ENCODE results near the gene TMPRSS2.

Gene TMPRSS2

DNA sequence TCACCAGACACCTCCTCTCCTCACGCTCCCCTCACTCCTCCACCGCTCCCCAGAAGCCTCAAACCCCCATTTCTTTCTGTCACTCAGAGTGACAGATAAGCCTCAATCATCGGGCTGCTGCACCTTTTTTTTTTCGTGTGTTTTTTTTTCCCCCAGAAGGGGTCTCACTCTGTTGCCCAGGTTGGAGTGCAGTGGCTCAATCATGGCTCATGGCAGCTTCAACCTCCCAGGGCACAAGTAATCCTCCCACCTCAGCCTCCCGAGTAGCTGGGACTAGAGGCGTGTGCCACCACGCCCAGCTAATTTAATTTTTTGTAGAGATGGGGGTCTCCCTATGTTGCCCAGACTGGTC lies 1.2 kb upstream of the TMPRSS2 start:
- no peak for DNase-seq

DNA sequence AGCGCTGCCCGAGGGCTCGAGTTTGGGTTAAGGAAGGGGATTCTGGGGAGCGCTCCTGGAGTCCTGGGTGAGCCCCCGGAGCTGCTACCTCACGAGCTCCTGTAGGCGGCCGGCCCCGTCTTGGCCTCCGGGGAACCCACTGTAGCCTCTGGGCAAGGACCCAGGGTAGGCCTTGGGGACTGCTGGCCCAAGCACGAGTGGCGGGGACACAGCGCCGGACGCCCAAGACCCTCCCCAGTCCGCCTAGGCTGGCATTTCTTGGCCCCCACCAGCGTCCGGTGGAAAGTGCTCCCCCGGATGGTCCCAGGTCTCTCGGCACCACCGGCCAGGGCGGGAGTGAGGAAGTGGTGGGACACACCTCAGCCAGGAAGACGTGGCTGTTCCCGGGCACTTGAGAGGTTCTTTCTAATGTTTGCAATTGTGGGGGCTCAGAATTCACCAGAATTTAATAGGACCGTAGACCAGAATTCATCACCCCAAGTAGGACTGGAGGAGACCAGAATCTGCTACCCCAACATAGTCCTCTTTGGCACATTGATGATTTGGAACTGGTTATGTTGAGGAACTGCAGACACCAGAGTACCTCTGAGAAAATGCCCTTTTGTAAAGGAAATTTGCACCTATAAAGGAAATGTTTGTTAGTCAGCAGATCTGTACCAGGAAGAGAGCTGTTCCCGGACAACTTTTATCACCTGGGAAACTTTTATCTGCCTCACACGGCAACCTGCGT lies 622 bp upstream of the TMPRSS2 start:
- no peak for DNase-seq

DNA sequence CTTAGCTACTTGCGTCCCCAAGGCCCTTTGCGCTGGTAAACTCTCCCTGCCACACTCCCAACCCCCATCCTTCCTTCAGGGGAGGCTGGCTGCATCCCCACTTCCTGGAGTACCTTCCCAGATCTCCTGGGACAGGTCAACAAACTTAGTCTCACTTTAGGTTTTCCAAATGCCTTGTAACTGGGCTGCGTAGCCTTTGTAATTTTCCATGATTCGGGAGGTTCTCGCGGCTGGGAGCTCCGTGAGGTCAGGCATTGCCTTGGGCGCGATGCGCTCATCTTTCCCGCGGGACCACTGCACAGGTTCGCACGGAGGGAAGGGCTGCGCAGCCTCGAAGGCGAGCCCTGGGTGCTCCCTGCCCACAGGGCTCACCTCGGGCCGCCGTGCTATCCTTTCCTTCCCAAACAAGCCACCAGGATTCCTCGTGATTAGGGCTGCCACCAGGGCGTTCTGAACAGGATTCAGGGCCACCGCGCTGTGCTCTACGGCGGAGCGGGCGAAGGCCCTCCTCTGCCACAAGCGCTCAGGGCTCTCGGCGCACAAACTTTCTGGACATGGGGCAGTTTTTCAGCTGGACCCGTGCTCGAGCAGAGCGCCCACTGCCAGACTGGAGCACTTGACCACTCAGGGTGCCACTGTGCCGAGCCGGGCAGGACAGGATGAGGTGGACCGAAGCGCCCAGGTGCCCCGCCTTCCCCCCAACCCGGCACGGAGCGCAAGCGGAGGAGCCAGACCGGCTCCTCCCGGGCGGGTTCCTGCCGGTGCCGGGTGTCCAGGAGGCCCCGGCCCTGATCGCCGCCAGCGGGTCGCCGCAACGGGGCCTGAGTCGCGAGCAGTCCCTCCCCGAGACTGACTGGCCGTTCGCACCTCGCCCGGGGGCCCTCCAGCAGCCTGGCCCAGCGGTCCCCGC lies 1.1 kb downstream of the TMPRSS2 start:
- DNase-seq, result peak; percentile 7

DNA sequence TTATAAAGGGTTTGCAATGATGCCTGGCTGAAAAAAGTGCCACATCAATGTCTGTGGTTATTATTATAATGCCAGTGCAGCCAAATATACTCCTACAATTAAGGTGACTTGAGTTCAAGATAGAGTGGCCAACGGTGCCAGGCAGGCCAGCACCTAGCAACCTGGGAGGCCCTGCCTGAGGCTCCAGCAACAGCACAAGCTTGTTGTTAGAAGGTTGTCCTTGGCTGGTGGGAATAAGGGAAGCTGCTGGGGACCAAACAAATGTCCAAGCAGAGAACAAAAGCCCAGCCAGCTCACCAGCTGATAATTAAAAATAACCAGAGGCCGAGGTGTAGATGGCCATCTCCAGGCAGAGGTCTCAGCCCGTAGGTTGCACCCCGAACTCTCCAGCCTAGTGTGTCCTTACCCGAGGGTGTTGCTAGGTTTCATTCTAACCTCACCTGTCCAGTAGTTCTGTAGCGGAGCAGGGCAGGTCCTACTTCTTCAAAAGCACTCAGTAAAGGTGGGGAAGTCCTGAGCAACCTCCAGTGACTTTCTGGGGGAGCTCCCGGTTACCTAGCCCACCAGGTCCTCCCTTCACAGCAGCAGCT lies 1.9 kb downstream of the TMPRSS2 start:
- no peak for DNase-seq

DNA sequence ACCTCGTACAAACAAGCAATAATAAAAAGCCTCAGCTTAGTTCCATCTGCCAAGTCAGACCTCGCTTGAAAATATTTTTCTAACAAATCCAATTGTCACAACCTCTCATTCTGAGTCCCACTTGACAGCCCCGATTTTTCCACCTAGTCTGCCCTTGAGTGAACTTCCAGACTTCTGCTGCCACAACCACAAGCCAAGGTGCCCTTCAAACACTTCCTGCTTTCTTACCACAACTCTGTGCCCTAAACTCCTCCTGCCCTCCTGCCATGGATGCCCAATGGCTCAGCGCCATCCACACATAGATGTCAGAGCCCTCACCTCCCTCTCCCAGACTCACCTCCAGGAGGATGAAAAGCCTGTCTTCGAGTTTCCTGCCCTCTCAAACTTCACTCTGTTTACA lies 3.9 kb downstream of the TMPRSS2 start:
- no peak for DNase-seq

DNA sequence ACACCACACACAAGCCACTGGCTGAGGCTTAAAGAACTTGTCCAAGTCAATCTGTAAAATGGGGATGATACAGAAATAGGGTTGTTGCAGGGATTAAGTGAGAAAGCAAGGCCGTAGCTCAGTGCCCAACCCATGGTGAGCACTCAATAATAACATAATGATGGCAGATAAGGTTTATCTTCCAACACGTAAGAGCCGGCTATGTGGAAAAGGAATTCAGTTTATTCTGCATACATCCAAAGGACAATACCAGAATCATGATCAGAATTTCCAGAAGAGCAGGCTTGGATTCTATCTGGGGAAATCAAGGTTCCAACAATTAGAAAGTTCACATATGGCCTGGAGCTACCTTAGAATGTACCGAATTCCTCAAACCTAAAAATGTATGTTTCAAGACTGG lies 4.6 kb downstream of the TMPRSS2 start:
- DNase-seq, result no peak

DNA sequence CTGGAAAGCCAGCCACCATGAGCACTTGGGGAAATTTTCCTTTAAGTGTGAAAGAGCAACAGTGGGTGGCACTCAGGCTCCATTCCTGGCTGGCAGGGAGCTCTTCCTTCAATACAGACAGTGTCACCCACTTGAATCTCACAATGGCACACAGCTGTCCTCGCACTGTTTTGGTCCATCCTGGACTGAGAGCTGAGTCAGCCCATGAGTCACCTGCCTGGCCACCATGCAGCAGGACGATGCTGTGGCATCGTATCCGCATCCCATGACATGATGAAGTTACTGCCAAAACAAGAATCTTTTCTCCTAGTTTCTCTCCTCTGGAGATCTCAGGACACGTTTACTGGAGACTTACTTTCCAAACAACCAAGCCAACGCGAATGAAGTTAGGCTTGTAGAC lies 6.0 kb downstream of the TMPRSS2 start:
- no peak for DNase-seq

DNA sequence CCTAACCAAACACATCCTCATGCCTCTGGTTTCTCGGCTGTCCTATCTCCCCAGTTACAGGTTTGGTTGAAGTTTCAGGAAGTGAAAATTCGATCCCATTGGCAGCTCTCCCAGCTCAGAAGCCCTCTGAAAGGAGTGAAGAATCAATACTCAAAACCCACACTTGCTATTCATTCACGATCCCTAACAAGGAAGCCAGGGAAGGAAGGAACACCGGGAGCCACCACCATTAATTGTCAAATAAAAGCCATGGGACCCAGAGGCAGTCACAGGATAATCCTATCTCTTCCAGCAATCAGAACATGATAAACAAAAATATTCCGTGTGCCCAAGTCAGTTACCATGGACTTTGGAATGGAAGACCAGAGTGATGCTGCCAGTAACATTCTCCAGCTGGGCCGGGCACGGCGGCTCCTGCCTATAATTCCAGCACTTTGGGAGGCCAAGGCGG lies 7.0 kb downstream of the TMPRSS2 start:
- no peak for DNase-seq

DNA sequence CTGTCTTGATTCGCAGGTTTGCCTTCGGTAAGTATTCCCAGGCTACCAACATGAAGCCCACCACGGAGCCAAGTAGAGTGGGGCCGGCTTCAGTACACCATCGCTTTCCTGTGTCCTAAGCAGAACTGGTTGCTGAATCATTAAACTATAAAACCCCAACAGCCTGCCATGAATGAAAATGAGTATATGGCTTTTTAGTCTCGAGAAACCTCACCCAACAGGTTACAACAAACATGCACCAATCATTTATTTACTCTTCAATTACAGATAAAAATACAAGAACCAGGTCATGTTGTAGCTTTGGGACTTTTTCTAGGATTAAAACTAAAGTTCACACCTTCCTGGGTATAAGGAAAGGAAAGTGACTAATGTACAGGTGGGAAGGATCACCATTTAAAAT lies 7.6 kb downstream of the TMPRSS2 start:
- DNase-seq, result no peak

DNA sequence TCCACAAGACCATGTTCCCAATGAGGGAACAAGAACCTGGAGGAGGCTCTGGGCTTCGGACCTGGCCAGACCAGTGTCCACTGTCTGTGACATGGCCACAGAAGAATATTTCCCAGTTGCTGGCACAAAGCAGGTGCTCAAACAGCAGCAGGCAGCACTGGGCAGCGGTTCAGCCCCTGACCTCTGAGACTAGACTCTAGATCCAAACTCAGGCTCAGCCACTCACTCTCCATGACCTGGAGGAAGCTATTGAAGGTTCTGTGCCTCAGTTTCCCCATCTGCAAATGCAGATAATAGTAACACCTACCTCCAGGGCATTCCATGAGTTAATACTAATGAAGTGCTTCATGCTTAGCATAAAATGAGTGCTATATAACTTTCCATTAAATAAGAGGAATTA lies 8.0 kb downstream of the TMPRSS2 start:
- DNase-seq, result no peak

DNA sequence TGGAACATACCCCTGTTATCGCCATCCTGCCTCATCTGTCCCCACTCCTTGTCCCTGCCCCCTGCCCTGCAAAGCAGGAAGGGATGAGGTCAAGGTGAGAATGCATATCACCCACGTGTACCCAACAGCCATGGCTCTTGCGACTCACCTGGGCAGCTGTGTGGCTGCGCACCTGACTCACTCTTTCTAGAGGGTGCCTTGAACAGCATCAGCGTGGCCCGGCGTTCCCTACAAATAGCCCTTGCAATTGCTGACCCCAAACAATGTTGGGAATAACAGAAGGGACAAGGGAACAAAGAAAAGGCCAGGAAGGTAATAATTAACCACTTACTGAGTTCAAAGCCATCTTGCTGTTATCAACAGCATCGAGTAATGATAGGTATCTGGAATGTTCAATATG lies 10.2 kb downstream of the TMPRSS2 start:
- no peak for DNase-seq

DNA sequence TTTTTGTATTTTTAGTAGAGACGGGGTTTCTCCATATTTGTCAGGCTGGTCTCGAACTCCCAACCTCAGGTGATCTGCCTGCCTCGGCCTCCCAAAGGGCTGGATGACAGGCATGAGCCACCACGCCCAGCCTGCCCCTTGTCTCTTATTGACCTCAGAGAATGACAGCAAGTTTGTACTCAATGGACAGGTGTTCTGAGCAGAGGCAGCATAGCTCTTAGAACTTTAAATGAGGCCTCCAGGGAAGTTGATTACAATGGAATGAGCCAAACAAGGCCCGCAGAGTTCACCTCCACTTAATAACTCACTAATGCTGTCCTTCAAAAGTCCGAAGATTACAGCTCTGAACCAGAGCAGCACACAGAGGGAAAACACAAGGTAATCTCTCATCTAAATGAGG lies 10.9 kb downstream of the TMPRSS2 start:
- no peak for DNase-seq

DNA sequence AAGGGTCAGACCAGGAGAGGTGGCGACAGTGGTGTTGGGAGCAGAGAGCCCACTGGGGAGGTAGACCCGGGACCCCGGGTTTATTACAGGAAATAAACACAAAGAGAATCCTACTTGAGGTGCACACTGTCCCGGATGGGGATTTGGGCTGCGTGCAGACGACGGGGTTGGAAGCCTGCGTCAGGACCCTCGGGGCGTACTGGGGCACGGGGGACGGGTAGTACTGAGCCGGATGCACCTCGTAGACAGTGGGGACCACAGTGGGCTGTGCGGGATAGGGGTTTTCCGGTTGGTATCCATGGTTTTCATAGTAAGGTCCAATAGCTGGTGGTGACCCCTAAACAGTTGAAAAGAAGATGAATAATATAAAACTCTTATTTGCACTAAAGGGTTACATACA lies 13.7 kb downstream of the TMPRSS2 start:
- DNase-seq, result no peak

DNA sequence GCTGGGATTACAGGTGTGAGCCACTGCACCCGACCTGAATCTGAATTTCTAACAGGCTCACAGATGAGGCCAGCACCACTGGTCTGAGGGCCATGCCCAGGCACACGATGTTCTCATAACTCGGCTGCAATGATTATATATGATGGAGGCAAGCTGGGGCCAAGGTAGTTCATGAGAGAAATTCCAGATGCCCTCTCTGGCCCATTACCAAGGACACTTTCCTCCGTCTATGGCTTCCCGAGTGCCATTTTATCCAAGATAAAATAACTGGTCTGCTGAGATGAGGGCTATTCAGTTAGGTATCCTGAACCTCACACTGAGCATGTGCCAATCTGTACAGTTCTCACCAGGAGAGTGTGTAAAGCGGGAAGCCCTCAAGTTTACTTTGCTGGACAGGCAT lies 16.5 kb downstream of the TMPRSS2 start:
- no peak for DNase-seq

DNA sequence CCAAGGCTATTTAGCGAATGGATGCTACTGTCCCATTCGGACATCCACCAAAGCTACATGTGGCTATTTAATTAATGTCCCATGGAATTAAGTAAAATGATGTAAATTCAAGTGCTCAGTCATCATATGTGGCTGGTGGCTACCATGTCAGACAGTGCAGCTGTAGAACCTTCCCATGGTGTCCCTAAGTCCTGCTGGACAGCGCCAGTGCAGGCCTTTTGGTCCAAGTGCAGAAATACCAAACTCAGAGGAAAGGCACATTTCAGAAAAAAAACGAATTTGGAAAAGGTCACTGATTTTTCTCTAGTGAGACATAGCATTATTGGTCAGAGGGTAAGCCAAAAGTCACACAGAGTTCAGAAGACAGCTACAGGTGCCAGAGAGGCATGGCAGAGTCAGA lies 17.6 kb downstream of the TMPRSS2 start:
- no peak for DNase-seq

DNA sequence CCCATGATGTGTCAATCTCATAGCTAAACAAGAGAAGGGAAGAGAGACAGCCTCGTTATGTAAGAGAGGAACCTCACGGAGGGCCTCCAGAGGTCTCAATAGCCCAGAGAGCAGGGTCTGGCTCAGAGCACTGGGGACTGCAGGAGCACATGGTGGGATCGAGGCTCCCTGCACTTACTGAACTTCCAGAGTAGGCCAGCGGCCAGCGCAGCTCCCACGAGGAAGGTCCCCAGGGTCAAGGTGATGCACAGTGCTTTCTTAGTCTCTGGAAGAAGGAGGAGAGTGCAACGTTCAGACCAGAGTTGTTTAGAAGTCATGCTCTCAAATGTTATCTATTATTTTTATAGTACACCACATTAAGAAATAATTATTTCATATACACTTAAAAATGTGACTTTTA lies 18.6 kb downstream of the TMPRSS2 start:
- DNase-seq, result no peak

DNA sequence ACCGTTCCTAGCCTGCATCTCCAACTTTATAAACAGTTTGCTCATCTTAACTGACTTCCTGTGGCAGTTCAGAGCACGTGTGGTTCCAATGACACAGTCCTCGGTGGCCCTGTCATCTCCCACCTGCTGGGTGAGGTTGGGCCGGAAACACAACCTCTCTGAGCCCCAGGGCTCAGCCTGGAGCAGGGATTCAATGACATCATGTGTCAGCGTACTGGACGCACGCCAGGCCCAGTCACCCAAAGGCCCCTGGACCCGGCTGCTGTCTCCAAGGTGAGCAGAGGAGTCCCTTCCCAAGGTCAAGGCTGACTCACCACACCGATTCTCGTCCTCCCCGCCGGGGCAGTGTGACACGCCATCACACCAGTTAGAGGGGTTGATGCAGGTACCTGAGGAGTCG lies 19.9 kb downstream of the TMPRSS2 start:
- DNase-seq, result no peak

DNA sequence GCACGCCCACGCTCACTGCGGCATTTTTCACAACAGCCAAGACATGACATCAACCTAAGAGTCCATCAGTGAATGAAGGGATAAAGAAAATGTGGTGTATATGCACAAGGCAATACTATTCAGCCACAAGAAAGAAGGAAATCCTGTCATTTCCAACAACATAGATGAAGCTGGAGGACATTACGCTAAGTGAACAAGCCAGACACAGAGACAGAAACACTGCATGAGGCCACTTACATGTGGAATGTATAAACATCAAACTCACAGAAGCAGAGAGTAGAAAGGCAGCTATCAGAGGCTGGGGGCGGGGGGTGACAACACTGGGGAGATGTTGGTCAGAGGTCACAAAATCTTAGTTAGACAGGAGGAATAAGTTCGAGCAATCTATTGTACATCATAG lies 20.9 kb downstream of the TMPRSS2 start:
- no peak for DNase-seq

DNA sequence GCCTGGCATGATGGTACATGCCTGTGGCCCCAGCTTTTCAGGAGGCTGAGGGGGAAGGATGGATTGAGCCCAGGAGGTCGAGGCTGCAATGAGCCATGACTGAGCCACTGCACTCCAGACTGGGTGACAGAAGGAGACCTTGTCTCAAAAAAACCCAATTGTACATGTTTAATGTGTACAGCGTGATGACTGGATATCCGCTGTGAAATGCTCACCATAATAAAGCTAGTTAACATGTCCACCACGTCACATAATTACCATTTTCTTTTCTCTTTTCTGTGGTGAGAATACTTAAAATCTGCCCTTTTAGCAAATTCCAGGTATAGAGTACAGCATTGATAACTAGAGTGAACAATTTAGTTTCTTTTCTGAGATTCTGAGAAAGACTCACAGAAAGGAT lies 24.0 kb downstream of the TMPRSS2 start:
- no peak for DNase-seq

DNA sequence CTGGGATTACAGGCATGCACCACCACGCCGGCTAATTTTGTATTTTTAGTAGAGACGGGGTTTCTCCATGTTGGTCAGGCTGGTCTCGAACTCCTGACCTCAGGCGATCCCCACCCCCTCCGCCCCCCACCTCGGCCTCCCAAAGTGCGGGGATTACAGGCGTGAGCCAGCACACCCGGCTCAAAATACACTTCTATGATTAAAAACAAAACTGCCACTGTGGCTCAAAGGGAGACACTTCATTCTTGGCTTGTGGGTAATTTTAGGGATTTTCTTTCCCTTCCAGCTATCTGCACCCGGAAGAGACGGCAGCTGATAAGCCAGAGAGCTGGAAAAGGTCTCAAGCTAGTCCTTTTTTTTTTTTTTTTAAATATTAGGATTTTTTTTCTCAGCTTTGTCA lies 24.5 kb downstream of the TMPRSS2 start:
- no peak for DNase-seq

DNA sequence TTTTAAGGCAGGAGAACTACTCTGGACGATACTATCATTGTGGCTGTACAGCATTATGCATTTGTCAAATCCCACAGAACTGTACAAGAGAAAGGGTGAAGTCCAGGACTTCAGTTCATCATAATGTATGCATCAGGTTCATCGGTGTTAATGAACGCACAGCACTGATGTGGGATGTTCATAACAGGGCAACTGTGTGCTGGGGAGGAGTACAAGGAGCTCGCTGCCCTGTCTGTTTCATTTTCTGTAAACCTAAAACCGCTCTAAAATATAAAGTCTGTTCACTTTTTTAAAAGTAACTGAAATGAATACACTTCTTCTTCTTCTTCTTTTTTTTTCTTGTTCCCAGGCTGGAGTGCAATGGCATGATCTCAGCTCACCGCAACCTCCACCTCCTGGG lies 25.0 kb downstream of the TMPRSS2 start:
- no peak for DNase-seq

DNA sequence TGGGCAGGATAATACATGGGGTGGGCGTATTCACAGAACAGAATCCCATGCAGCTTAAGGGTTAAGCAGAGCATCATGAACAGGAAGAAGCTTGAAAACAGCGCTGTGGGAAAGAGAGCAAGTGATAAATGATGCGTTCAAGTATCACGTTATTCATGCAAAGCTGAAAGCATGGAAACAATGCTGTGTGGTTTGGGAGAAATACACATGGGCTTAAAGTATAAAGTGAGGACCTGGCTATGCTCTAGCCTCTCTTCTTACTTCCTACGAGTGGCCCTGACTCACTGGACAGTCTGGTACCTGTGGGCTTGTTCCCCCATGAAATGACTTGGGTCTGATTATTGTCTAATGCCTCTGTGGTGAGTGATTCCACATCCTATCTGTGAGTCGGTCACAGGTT lies 25.7 kb downstream of the TMPRSS2 start:
- no peak for DNase-seq

DNA sequence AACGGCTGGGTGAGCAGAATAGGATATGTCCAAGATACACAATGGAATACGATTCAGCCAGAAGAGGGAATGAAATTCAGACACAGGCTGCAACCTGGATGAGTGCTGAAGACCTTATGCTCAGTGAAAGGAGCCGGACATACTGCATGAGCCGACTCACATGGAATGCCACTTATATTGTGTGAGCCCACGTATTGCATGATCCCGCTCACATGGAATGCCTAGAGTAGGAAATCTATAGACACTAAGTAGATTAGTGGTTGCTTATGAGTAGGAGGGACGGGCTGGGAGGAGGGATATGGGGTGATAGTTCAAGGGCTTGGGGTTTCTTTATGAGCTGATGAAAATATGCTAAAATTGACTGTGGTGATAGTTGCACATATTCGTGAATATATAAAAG lies 26.8 kb downstream of the TMPRSS2 start:
- no peak for DNase-seq

DNA sequence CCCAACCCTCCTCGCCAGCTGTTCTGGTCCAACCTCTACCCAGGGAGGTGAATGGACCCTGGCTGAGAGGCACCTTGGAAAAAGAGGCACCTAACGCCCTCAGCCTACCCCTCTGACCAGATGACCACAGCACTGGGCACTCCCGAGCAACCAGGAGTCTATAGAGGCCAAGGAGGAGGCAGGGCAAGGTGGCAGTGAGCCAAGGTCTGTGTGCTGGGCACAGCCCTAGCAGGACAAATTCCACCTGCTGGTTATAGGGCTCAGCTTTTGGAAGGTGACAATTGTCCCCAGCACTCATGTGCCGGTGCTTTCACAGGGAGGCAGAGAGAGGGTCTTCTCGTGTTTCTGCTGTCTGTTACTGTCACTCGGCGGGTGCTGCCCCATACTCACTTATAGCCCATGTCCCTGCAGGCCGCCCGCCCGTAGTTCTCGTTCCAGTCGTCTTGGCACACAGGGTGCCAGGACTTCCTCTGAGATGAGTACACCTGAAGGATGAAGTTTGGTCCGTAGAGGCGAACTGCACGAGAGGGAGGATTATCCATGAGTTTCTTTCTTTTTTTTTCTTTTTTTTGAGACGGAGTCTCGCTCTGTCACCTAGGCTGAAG lies 27.8 kb downstream of the TMPRSS2 start:
- DNase-seq, result no peak
